ENCODE data around the gene ETDA.
"Not testable (repeated sequence)": the region's sequence is repeated elsewhere in the genome, so short reads cannot be mapped to it uniquely, and the experiment has no call there.

Gene ETDA

DNA sequence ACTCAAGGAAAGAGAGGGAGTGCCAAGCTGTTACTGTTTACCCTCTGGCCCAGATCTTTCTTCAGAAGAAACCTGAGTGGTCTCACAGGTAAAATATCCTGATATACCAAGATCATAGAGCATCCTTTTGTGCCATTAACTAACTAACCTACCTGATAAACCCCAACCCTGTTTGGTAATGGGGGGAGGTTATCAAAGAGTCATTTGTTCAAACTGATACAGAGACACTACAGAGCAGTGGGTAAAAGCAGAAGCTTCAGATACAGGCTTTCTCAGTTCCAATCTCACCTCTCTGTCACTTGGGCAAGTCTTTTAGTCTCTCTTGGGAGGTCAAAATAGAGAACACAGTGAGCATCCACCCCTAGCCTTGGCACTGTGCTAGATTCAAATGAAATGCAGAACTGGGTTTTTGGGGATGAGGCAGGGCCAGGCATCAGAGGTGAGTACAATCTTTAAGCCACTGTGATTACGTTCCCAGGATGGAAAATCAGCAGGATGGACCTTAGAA lies at the start of gene ETDA:
ETDA (plus strand) TSS at position 51 of the 508 bp plus-strand sequence. CDS start 1,216 bp downstream, outside the sequence.
- not testable (repeated sequence) for DNase-seq (ENCODE audit: low read depth in 2 of 3, low spot score in 2 of 3)

DNA sequence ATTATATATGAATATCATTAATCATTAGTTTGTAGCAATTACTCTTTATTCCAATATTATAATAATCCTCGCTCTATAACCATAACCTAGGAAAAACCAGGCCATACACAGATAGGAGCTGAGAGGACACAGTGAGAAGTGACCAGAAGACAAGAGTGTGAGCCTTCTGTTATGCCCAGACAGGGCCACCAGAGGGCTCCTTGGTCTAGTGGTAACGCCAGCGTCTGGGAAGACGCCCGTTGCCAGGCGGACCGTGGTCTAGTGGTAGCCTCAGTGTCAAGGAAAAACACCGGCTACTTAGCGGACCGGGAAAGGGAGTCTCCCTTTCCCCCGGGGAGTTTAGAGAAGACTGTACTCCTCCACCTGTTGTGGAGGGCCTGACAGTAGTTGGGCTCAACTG lies 45.4 kb upstream of the ETDA start:
- not testable (repeated sequence) for DNase-seq (ENCODE audit: low read depth in 2 of 3, low spot score in 2 of 3)

GRCh38 chrX:135213200-135213844 lies 38.5 kb upstream of the ETDA start:
- peak in 1 of 3 experiments; percentile 6 for DNase-seq (ENCODE audit: low read depth in 2 of 3, low spot score in 2 of 3)

- DNase-seq (ENCODE audit: low read depth in 2 of 3, low spot score in 2 of 3): not testable (repeated sequence)
These were observed 5.9 kb upstream of the ETDA start for GRCh38 chrX:135245989-135246388.

- not testable (repeated sequence) for DNase-seq (ENCODE audit: low read depth in 2 of 3, low spot score in 2 of 3)
These were observed 4.3 kb downstream of the ETDA start for GRCh38 chrX:135256087-135256684.

DNA sequence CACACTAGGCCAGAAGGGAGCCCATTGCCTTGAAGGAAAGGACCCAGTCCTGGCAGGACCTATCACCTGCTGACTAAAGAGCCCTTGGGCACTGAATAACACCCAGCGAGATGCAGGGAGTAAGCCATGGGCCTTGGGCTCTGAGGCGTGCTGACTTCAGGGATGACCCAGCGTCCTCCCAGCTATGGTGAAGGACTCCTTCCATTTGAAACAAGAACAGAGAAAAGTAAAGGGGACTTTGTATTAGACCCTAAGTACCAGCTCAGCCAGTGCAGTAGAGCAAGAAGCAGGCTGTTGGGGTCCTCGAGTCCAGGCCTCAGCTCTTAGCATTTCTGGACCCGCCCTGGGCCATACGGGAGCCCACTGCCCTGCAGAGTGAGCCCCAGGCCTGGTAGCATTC lies 5.1 kb downstream of the ETDA start:
- no peak for DNase-seq (ENCODE audit: low read depth in 2 of 3, low spot score in 2 of 3)

- no peak for DNase-seq (ENCODE audit: low read depth in 2 of 3, low spot score in 2 of 3)
These were observed 5.6 kb downstream of the ETDA start for GRCh38 chrX:135257469-135257868.

DNA sequence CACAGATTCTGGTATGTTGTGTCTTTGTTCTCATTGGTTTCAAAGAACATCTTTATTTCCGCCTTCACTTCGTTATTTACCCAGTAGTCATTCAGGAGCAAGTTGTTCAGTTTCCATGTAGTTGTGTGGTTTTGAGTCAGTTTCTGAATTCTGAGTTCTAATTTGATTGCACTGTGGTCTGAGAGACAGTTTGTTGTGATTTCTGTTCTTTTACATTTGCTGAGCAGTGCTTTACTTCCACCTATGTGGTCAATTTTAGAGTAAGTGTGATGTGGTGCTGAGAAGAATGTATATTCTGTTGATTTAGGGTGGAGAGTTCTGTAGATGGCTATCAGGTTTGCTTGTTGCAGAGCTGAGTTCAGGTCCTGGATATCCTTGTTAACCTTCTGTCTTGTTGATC lies 9.1 kb downstream of the ETDA start:
- DNase-seq (ENCODE audit: low read depth in 2 of 3, low spot score in 2 of 3): not testable (repeated sequence)

GRCh38 chrX:135263376-135263775 lies 11.5 kb downstream of the ETDA start:
- not testable (repeated sequence) for DNase-seq (ENCODE audit: low read depth in 2 of 3, low spot score in 2 of 3)

- DNase-seq (ENCODE audit: low read depth in 2 of 3, low spot score in 2 of 3): no peak
These were observed 12.3 kb downstream of the ETDA start for GRCh38 chrX:135264206-135264605.

DNA sequence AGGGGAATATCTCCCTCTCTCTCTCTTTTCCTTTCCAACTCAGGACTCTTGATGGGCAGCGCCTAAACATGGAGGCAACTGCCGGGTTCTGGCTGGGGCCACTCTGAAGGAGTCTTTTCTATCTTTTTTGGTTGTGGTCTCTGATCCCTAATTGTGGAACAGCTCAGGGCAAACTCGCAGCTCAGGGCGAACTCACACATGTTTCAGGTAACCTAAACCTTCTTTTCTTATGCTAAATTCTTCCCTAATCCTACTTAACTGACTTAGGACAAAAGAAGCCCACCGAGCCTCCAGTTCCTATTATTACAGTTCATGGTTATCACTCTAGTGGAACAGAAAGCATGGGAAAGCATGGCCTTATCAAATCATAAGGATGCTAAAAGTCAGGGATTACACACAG lies 21.3 kb downstream of the ETDA start:
- no peak for DNase-seq (ENCODE audit: low read depth in 2 of 3, low spot score in 2 of 3)

- DNase-seq (ENCODE audit: low read depth in 2 of 3, low spot score in 2 of 3): no peak
These were observed 24.1 kb downstream of the ETDA start for GRCh38 chrX:135275973-135276372.

- no peak for DNase-seq (ENCODE audit: low read depth in 2 of 3, low spot score in 2 of 3)
These were observed 35.5 kb downstream of the ETDA start for GRCh38 chrX:135287266-135287823.

- DNase-seq (ENCODE audit: low read depth in 2 of 3, low spot score in 2 of 3): peak in 2 of 3 experiments; percentile 12 to 15
These were observed 43.5 kb downstream of the ETDA start for GRCh38 chrX:135295238-135295943.

- DNase-seq (ENCODE audit: low read depth in 2 of 3, low spot score in 2 of 3): no peak
These were observed 44.1 kb downstream of the ETDA start for GRCh38 chrX:135295944-135296305.

- DNase-seq (ENCODE audit: low read depth in 2 of 3, low spot score in 2 of 3): no peak
These were observed 50.5 kb downstream of the ETDA start for GRCh38 chrX:135302269-135302873.

All from activated CD8-positive, alpha-beta memory T cell treated with anti-CD3 and anti-CD28 coated beads for 48 hours (primary cell).